Gastrocnemius medialis (tissue), 4 donors: Measurements from ENCODE around the gene PHLDA2.

Experiments
- CTCF ChIP-seq, 5 experiments: fragments of 450-650 bp in 3 of 5; fragments of 200-600 bp in 2 of 5; sonication (generic) in 2 of 5; IDR thresholded peaks in 4 of 5; conservative IDR thresholded peaks in 1 of 5; 1 replicate in 4 of 5; 2 replicates in 1 of 5; pipeline ENCODE4 v1.5.1; 2016 to 2019; ENCODE audit warnings: antibody characterized with exemption in 5 of 5, mild to moderate bottlenecking in 3 of 5, moderate library complexity in 3 of 5
- POLR2A ChIP-seq, 2 donors: fragments of 450-650 bp; IDR thresholded peaks; one replicate each; pipeline ENCODE4 v1.6.1; 2017; ENCODE audit warnings: antibody characterized with exemption in 2 of 2, mild to moderate bottlenecking in 2 of 2, moderate library complexity in 2 of 2

- TF ChIP-seq CTCF (IDR thresholded peaks at IDR 0.05 in 4 of 5, conservative IDR thresholded peaks at IDR 0.05 in 1 of 5) (no peak), POLR2A (IDR thresholded peaks at IDR 0.05) (no peak)
These were observed 46.7 kb downstream of the PHLDA2 start for GRCh38 chr11:2882396-2883110.
